SH-SY5Y (cell line): ENCODE measurements around the gene F5.

Source experiments
- GATA2 ChIP-seq: IDR thresholded peaks from 2 replicates; pipeline ENCODE4 v1.6.1; 2011; ENCODE audit warnings: mild to moderate bottlenecking, low read depth, low read length
- GATA3 ChIP-seq: IDR thresholded peaks from 2 replicates; pipeline ENCODE4 v1.6.1; 2011; ENCODE audit warnings: low read depth, mild to moderate bottlenecking, low read length, moderate library complexity

DNA sequence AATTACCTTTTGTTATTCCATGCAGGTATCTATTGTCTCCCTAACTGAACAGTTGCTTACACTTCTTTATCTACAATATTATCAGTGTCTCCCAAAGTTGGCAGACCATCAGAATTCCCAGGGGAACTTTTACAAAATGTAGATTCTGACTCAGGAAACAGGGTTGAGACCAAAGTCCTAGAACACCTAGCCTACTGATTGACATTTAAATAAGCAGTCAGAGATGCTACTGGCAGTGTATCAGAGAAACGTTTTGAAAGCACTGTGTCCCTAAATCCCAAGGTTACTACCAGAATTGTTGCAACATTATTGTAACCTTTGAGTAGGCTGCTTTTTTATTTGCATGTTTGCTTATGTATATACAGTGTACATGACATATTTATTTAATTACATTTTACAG, 1.8 kb upstream of the F5 start:
- TF ChIP-seq GATA3, result no peak
- no peak for TF ChIP-seq GATA2
